ENCODE results near the gene TRIM44.

DNA sequence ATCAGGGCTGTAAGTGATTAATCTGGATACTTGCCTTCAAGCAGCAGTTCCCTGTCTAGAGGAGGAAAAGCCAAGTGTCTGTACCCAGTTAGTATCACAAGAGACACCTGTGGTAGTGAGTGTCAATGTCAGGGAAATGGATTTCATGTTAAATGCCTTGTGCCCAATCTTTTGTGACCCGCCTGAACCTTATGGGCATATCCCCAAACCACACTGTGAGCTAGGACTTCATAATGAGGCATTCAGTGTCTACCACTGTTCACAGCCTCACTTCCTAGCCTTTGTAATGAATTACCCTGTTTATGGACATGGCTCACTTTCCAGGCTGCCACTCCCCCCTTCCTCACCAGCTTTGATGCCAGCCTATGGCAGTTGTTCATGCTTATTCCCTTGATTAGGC lies 125.1 kb downstream of the TRIM44 start:
- no peak for TF ChIP-seq POLR2AphosphoS5 (IDR thresholded peaks at IDR 0.05)
- TF ChIP-seq, protein P1, sequence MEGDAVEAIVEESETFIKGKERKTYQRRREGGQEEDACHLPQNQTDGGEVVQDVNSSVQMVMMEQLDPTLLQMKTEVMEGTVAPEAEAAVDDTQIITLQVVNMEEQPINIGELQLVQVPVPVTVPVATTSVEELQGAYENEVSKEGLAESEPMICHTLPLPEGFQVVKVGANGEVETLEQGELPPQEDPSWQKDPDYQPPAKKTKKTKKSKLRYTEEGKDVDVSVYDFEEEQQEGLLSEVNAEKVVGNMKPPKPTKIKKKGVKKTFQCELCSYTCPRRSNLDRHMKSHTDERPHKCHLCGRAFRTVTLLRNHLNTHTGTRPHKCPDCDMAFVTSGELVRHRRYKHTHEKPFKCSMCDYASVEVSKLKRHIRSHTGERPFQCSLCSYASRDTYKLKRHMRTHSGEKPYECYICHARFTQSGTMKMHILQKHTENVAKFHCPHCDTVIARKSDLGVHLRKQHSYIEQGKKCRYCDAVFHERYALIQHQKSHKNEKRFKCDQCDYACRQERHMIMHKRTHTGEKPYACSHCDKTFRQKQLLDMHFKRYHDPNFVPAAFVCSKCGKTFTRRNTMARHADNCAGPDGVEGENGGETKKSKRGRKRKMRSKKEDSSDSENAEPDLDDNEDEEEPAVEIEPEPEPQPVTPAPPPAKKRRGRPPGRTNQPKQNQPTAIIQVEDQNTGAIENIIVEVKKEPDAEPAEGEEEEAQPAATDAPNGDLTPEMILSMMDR (IDR thresholded peaks at IDR 0.05): no peak
- no peak for TF ChIP-seq POLR2A (IDR thresholded peaks at IDR 0.05)
- TF ChIP-seq EP300 (IDR thresholded peaks at IDR 0.05): no peak
